Heart right ventricle (tissue), 16 donors: ENCODE measurements around the gene BICRA. TPM values are rescaled to one million over a fixed set of nuclear protein-coding genes. Genes with fewer than 3 reads are reported as not detected.
"Not testable (repeated sequence)": the region's sequence is repeated elsewhere in the genome, so short reads cannot be mapped to it uniquely, and the experiment has no call there.

Experiments
- ATAC-seq, 8 donors: fragments of 200-7000 bp; cut with Tn5 transposase; one replicate each; pipeline ENCODE4 v1.9.1; 2020; ENCODE audit warnings: mild to moderate bottlenecking in 8 of 8, moderate library complexity in 8 of 8, moderate number of reproducible peaks in 1 of 8
- DNase-seq, 2 donors: peaks; one replicate each; pipeline ENCODE4 v3.0.0-alpha.2; 2020
- H3K27ac ChIP-seq, 10 donors: fragments of 200-600 bp; sonication (generic) in 2 of 10; one replicate each; pipeline versions ENCODE4 v1.5.0 to v1.8.0; 2020 to 2022; ENCODE audit warnings: mild to moderate bottlenecking in 3 of 10
- H3K27me3 ChIP-seq, 7 donors: fragments of 200-600 bp; one replicate each; pipeline ENCODE4 v1.8.0; 2021 to 2022; ENCODE audit warnings: mild to moderate bottlenecking in 2 of 7
- H3K36me3 ChIP-seq, 9 donors: fragments of 200-600 bp; sonication (generic) in 1 of 9; one replicate each; pipeline versions ENCODE4 v1.5.0 to v1.8.0; 2020 to 2022; ENCODE audit warnings: mild to moderate bottlenecking in 2 of 9
- H3K4me1 ChIP-seq, 9 donors: fragments of 200-600 bp; sonication (generic) in 1 of 9; one replicate each; pipeline versions ENCODE4 v1.5.0 to v1.8.0; 2020 to 2022; ENCODE audit warnings: mild to moderate bottlenecking in 4 of 9
- H3K4me3 ChIP-seq, 10 donors: fragments of 200-600 bp; sonication (generic) in 2 of 10; one replicate each; pipeline versions ENCODE4 v1.5.0 to v1.8.0; 2020 to 2022; ENCODE audit warnings: mild to moderate bottlenecking in 7 of 10, moderate library complexity in 2 of 10
- H3K9me3 ChIP-seq, 11 donors: fragments of 200-600 bp in 10 of 11; sonication (generic) in 2 of 11; one replicate each; pipeline versions ENCODE4 v1.5.0 to v1.8.0; 2013 to 2022; ENCODE audit warnings: mild to moderate bottlenecking in 2 of 11, control low read depth in 1 of 11, moderate library complexity in 1 of 11
- WGBS, 2 donors: extraction: QIAGEN DNeasy Blood & Tissue Kit; methylation state at CpG; one replicate each; pipeline ENCODE4 v1.1.7; 2013; ENCODE audit warnings: inconsistent platforms in 1 of 2; 5-methylcytosine and 5-hydroxymethylcytosine counted together
- intact Hi-C, 10 donors: fragments of 100-400 bp; cut with DNase I; formaldehyde crosslinking; loops; one replicate each; pipeline versions ENCODE4 v1.11.1 to v1.14.2; 2022
- polyA plus RNA-seq, 2 donors: library from polyadenylated mRNA; stranded (reverse); fragments of 200-250 nt; gene quantifications; one replicate each; pipeline ENCODE4 v1.2.3, GENCODE V29; 2013
- total RNA-seq, 10 donors: library from RNA; stranded (reverse); fragmentation: NEBNext Ultra II Directional in 3 of 10; extraction: Animal tissue kit (Norgen Biotek cat#: 25700) in 3 of 10; gene quantifications; one replicate each; pipeline versions ENCODE4 v1.2.1 to v1.2.4, GENCODE V29; 2021 to 2023
- TF ChIP-seq, protein P1 (sequence below), 9 donors: fragments of 200-600 bp; sonication (generic) in 2 of 9; IDR thresholded peaks; one replicate each; pipeline versions ENCODE4 v1.5.0 to v1.8.0; 2021 to 2022; ENCODE audit warnings: antibody characterized with exemption in 9 of 9, mild to moderate bottlenecking in 5 of 9, moderate library complexity in 1 of 9
- donor health status: Arrhythmogenic right ventricular cardiomyopathy.
- donor health status: ischemic (EF 13 %, LVEDD 7.1; RV severe dilation, severe dysfunction).
- donor health status: healthy with polysubstance abuse.
- donor health status: DM: no; HTN: yes; CAD: no.
- donor health status: DM: no; HTN: no; CAD: no.
- donor health status: ischemic (EF 25% LVEDD 6.9; RV normal size, moderate dysfunction).
- donor health status: ischemic (EF 25% LVEDD 5.7; RV mildly dilated, moderate dysfunction).
- donor health status: healthy.
- donor health status: DM: yes; HTN: yes; CAD: no.
- donor health status: Ischemic cardiomyopathy.
- donor health status: ischemic (EF 35%, LVEDD 5.7; RV mildly dilated, moderate dysfunction).
- donor health status: nonischemic (EF 11% LVEDD 7.7; RV severe dilation, severe dysfunction).
- donor health status: DM: yes; HTN: yes; CAD: no.
- donor health status: PGD.
- donor health status: ischemic (EF 29% LVEDD 5.4; RV normal size, mild dysfunction).
- donor health status: nonischemic (EF 23%, LVEDD 6.1; RV moderate dilation, normal function).

Gene BICRA
- total and polyA plus RNA-seq, 12 donors, result 2.8 to 13.2 (median 8.9) TPM

DNA sequence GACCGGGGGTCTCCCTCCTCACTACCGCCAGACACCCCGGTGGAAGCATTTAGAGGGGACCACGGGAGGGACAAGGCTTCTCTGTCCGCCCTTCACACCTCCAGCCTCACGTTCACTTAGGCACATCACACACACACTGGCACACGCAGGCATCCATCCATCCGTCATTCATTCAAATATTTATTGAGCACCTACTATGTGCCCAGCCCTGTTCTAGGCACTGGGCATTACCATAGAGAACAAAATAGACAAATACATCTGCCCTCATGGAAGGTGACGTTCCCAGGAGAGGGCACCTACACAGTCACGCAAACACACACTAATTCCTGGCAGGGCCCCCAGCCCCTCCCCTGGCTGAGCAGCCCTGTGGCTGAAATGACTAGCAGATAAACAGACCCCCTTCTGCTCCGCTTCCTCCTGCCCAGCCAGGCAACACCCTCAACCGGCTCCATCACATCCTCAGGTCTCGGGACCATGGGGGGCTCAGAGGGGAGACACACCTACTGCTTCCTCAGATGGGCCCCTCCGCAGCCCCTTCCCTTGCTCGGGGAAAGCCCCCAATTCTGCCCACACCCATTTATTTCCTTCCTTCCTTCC lies 132.7 kb downstream of the BICRA start:
- 74 to 76% methylated on average over 15 of the region's 15 CpGs for WGBS, 2 donors
- TF ChIP-seq, protein P1, sequence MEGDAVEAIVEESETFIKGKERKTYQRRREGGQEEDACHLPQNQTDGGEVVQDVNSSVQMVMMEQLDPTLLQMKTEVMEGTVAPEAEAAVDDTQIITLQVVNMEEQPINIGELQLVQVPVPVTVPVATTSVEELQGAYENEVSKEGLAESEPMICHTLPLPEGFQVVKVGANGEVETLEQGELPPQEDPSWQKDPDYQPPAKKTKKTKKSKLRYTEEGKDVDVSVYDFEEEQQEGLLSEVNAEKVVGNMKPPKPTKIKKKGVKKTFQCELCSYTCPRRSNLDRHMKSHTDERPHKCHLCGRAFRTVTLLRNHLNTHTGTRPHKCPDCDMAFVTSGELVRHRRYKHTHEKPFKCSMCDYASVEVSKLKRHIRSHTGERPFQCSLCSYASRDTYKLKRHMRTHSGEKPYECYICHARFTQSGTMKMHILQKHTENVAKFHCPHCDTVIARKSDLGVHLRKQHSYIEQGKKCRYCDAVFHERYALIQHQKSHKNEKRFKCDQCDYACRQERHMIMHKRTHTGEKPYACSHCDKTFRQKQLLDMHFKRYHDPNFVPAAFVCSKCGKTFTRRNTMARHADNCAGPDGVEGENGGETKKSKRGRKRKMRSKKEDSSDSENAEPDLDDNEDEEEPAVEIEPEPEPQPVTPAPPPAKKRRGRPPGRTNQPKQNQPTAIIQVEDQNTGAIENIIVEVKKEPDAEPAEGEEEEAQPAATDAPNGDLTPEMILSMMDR (IDR thresholded peaks at IDR 0.05), result no peak
- intact Hi-C loops, result loop anchor here in 2 of 10 donors (2.0 kb wide), 2 partner anchors 23 to 29 kb away; partner anchors contain the start of gene EHD2 (in 1 of the 2)
- no peak for ATAC-seq
- H3K27ac ChIP-seq, result peak overlapping the region in 9 of 10 donors; percentile 86 to 97 (median 92)
- peaks cover 16 to 46% (median 36%) of the 10 kb centered on the region in 9 donors for H3K4me1 ChIP-seq
- no peak overlapping the region for H3K4me3 ChIP-seq
- H3K36me3 ChIP-seq, result peaks cover 0 to 60% (median 26%) of the 10 kb centered on the region in 9 donors
- no peak for DNase-seq
- no peaks in the 10 kb centered on the region for H3K9me3 ChIP-seq
- no peaks in the 10 kb centered on the region for H3K27me3 ChIP-seq

DNA sequence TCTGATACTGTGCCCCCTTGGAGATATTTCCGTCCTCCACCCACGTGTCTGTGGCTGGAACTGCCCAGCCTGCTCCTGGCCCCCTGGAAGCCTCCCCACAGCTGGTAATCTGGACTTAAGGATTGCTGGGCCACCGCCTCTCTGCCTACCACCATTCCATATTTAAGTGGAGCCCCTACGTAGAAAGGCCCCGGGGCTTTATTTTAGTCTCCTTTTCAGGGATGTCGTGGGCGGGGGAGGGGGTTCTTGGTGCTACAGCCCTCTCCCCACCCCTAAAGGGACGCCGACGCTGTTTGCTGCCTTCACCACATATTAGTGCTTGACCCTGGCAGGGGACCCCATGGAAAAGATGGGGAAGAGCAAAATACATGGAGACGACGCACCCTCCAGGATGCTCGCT lies 133.7 kb downstream of the BICRA start:
- Histone ChIP-seq H3K4me1 (peaks cover 17 to 54% (median 42%) of the 10 kb centered on the region in 9 donors), H3K36me3 (peaks cover 0 to 61% (median 25%) of the 10 kb centered on the region in 9 donors), H3K4me3 (peak overlapping the region in 9 of 10 donors; percentile 18 to 56 (median 47)), H3K9me3 (no peaks in the 10 kb centered on the region), H3K27ac (peak overlapping the region; percentile 86 to 97 (median 92)), H3K27me3 (no peaks in the 10 kb centered on the region)
- intact Hi-C loops, result loop anchor here in 7 of 10 donors (1.0 to 2.0 kb wide), 3 partner anchors 24 to 30 kb away; partner anchors contain the start of gene EHD2 (in 7 of the 7)
- ATAC-seq (peak in 3 of 8 donors; percentile 0 to 3 (median 2)), DNase-seq (no peak)
- TF ChIP-seq, protein P1 (IDR thresholded peaks at IDR 0.05), result no peak
- 17 to 23% methylated on average over 13 of the region's 13 CpGs for WGBS, 2 donors

DNA sequence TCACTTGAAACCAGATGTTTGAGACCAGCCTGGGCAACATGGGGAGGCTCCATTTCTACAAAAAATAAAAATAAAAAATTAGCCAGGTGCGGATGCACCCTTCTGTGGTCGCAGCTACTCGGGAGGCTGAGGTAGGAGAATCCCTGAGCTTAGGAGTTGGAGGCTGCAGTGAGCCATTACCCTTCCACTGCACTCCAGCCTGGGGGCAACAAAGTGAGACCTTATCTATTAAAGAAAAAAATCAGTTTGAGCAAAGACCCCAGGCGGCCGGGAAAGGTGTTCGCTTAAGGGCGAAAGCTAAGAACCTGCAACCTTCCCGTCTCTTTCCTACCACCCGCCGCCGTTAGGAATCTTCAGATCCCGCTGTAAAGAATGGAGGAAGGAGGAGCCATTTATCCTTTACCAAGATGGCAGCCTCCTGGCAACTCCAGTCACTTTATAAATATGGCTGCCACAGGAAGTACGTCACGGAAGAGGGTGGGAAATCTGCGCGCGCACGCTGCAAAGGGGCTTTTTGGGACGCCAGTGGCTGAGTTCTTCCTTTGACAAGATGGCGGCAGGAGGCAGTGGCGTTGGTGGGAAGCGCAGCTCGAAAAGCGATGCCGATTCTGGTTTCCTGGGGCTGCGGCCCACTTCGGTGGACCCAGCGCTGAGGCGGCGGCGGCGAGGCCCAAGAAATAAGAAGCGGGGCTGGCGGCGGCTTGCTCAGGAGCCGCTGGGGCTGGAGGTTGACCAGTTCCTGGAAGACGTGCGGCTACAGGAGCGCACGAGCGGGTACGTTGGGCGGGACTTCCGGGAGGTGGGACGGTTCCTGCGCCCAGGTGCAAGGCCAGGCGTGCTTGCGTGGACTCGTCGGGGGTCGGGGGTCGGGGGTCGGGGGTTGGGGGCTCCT lies 136.3 kb downstream of the BICRA start, which contains the start of gene NOP53:
Gene NOP53 (plus strand): TSS at position 537 of the 892 bp plus-strand sequence. CDS start 14 bp downstream, at position 551.
- H3K36me3 ChIP-seq, result peaks cover 0 to 61% (median 23%) of the 10 kb centered on the region in 9 donors
- H3K27ac ChIP-seq, result peak within 1 kb of the TSS; percentile 91 to 99 (median 96)
- TF ChIP-seq, protein P1 (IDR thresholded peaks at IDR 0.05), result peak in 1 of 9 donors; percentile 9
- peak within 1 kb of the TSS; percentile 58 to 86 (median 76) for H3K4me3 ChIP-seq
- intact Hi-C loops, result loop anchor here in 2 of 10 donors (2.0 to 5.0 kb wide), 2 partner anchors 32 to 37 kb away; partner anchors contain the start of gene EHD2 (in 1 of the 2)
- H3K4me1 ChIP-seq, result peaks cover 17 to 62% (median 42%) of the 10 kb centered on the region in 9 donors
- no peaks in the 10 kb centered on the region for H3K9me3 ChIP-seq
- 4 to 5% methylated on average over 53 of the region's 53 CpGs for WGBS, 2 donors
- ATAC-seq (peak; percentile 62 to 81 (median 72)), DNase-seq (peak; percentile 97)
- H3K27me3 ChIP-seq, result no peaks in the 10 kb centered on the region

DNA sequence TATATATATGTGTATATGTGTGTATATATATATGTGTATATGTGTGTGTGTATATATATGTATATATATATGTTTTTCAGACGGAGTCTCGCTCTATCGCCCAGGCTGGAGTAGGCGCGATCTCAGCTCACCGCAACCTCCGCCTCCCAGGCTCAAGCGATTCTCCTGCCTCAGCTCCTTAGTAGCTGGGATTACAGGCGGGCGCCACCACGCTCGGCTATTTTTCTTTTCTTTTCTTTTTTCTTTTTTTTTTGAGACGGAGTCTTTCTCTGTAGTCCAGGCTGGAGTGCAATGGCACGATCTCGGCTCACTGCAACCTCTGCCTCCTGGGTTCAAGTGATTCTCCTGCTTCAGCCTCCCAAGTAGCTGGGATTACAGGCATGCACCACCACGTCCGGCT lies 137.2 kb downstream of the BICRA start:
- ATAC-seq, H3K9me3 ChIP-seq, H3K27me3 ChIP-seq, DNase-seq: not testable (repeated sequence)
- Histone ChIP-seq H3K4me3 (peak overlapping the region; percentile 58 to 86 (median 76)), H3K4me1 (peaks cover 17 to 62% (median 42%) of the 10 kb centered on the region in 9 donors), H3K27ac (peak overlapping the region in 2 of 10 donors; percentile 93 to 99), H3K36me3 (peaks cover 2 to 61% (median 24%) of the 10 kb centered on the region in 9 donors)
- intact Hi-C loops, result loop anchor here in 1 of 10 donors (5.0 kb wide), 1 partner anchor 36 kb away; no protein-coding TSS in a partner anchor
- WGBS, 2 donors, result 66 to 71% methylated on average over 17 of the region's 17 CpGs
